PC-9 (cell line): ENCODE results near the gene PANK2.

Experiments
- EZH2 ChIP-seq: fragments of 200-600 bp; sonication (generic); IDR thresholded peaks from 2 replicates; pipeline ENCODE4 v1.8.0; 2017; ENCODE audit warnings: antibody characterized with exemption, low read depth
- TF ChIP-seq, protein P1 (sequence below): fragments of 200-600 bp; sonication (generic); conservative IDR thresholded peaks from 2 replicates; pipeline ENCODE4 v1.6.1; 2017; ENCODE audit warnings: mixed run types, antibody characterized with exemption, mild to moderate bottlenecking, moderate library complexity

DNA sequence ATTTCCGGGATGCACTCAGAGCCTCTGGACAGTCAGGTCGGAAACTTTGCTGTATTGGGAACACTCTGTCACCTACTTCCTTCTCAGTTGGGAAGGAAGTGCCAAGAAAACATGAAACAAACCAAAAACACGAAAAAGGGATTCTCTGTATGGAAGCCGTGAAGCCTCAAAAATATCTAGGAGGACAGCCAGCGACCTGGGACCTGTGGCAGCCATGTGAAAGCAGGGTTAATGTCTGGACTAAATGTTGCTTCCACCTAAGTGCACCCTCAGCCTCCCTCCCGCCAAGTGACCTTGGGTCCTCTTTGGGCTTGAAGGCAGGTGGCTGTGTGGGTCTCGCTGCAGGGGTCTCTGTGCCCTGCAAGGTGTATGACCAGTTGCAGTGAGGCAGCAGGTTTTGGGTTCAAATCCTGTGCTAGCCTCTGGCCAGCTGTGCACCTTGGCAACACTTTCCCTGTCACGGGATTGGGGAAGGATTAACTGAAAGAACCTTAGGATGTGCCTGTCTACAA lies 41.7 kb upstream of the PANK2 start:
- TF ChIP-seq, protein P1, sequence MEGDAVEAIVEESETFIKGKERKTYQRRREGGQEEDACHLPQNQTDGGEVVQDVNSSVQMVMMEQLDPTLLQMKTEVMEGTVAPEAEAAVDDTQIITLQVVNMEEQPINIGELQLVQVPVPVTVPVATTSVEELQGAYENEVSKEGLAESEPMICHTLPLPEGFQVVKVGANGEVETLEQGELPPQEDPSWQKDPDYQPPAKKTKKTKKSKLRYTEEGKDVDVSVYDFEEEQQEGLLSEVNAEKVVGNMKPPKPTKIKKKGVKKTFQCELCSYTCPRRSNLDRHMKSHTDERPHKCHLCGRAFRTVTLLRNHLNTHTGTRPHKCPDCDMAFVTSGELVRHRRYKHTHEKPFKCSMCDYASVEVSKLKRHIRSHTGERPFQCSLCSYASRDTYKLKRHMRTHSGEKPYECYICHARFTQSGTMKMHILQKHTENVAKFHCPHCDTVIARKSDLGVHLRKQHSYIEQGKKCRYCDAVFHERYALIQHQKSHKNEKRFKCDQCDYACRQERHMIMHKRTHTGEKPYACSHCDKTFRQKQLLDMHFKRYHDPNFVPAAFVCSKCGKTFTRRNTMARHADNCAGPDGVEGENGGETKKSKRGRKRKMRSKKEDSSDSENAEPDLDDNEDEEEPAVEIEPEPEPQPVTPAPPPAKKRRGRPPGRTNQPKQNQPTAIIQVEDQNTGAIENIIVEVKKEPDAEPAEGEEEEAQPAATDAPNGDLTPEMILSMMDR, result no peak
- no peak for TF ChIP-seq EZH2
